ENCODE measurements around the gene XPR1.

GRCh38 chr1:180860535-180860934 is 228.7 kb downstream of the XPR1 start:
- TF ChIP-seq CTCF (IDR thresholded peaks at IDR 0.05; ENCODE audit: low read depth, low read length), result no peak
- no peak for TF ChIP-seq MAX (IDR thresholded peaks at IDR 0.05; ENCODE audit: low read depth, low read length)
- no peak for TF ChIP-seq POLR2A (IDR thresholded peaks at IDR 0.05; ENCODE audit: extremely low read depth, insufficient read length)
- no peak for TF ChIP-seq MYC (IDR thresholded peaks at IDR 0.05; ENCODE audit: low read depth, low read length)
